Natural killer cell (primary cell): ENCODE data around the gene BBS4. TPM values are rescaled to one million over a fixed set of nuclear protein-coding genes. Genes with fewer than 3 reads are reported as not detected.
A peak's percentile ranks its signal among the peaks of the same experiment; 100 is the strongest.

Experiments
- ATAC-seq, 3 donors: fragments of 150-1000 bp in 2 of 3; fragments of 200-7000 bp in 1 of 3; cut with Tn5 transposase; 1 replicate in 1 of 3; 2 replicates in 2 of 3; pipeline ENCODE4 v1.10.0; 2021; ENCODE audit warnings: mild to moderate bottlenecking in 2 of 3, moderate library complexity in 2 of 3
- DNase-seq, 2 donors: peaks; one replicate each; pipeline versions ENCODE4 v3.0.0 to v3.0.0-alpha.2; 2013 to 2021; ENCODE audit warnings: mixed read lengths in 1 of 2
- H3K27ac ChIP-seq: one replicate; pipeline ENCODE4 v1.5.1; 2013; ENCODE audit warnings: mild to moderate bottlenecking, low read length
- H3K27me3 ChIP-seq: one replicate; pipeline ENCODE4 v1.6.1; 2013; ENCODE audit warnings: low read length; ENCODE audit not compliant: control insufficient read depth, insufficient read depth
- H3K36me3 ChIP-seq: one replicate; pipeline ENCODE4 v1.6.1; 2013; ENCODE audit warnings: low read length; ENCODE audit not compliant: control insufficient read depth, insufficient read depth
- H3K4me1 ChIP-seq: one replicate; pipeline ENCODE4 v1.6.1; 2013; ENCODE audit warnings: low read length; ENCODE audit not compliant: control insufficient read depth, insufficient read depth
- H3K4me3 ChIP-seq: one replicate; pipeline ENCODE4 v1.5.1; 2013; ENCODE audit warnings: low read length
- H3K9me3 ChIP-seq: one replicate; pipeline ENCODE4 v1.6.1; 2013; ENCODE audit warnings: low read length; ENCODE audit not compliant: control insufficient read depth, insufficient read depth
- H3K27ac Mint-ChIP-seq, 2 donors: one replicate each; pipeline ENCODE4 v1.8.0; 2022; ENCODE audit warnings: mild to moderate bottlenecking in 2 of 2, mixed read lengths in 2 of 2, moderate library complexity in 1 of 2
- H3K27me3 Mint-ChIP-seq, 2 donors: one replicate each; pipeline ENCODE4 v1.8.0; 2022; ENCODE audit warnings: low read depth in 2 of 2, mixed read lengths in 2 of 2
- H3K36me3 Mint-ChIP-seq: one replicate; pipeline ENCODE4 v1.8.0; 2022; ENCODE audit warnings: mixed read lengths
- H3K4me1 Mint-ChIP-seq, 2 donors: one replicate each; pipeline ENCODE4 v1.8.0; 2022; ENCODE audit warnings: mixed read lengths in 2 of 2
- H3K4me3 Mint-ChIP-seq: one replicate; pipeline ENCODE4 v1.8.0; 2022; ENCODE audit warnings: mild to moderate bottlenecking, moderate library complexity, mixed read lengths
- H3K9me3 Mint-ChIP-seq, 2 donors: one replicate each; pipeline ENCODE4 v1.8.0; 2022; ENCODE audit warnings: mixed read lengths in 2 of 2
- WGBS: methylation state at CpG from one replicate; pipeline ENCODE4 v1.1.7; 2013; ENCODE audit warnings: missing lambda C conversion rate; ENCODE audit not compliant: insufficient coverage; 5-methylcytosine and 5-hydroxymethylcytosine counted together
- intact Hi-C: fragments of 100-400 bp; cut with micrococcal nuclease; formaldehyde crosslinking; loops from one replicate; pipeline ENCODE4 v1.14.2; 2022
- total RNA-seq, 4 donors: library from RNA; stranded (reverse); fragments of 120-200 nt in 1 of 4; gene quantifications; one replicate each; pipeline versions ENCODE4 v1.2.3 to v1.2.4, GENCODE V29; 2013 to 2022
- TF ChIP-seq, protein P1 (sequence below): fragments of 200-600 bp; IDR thresholded peaks from one replicate; pipeline ENCODE4 v1.8.0; 2022; ENCODE audit warnings: antibody characterized with exemption

The BBS4 gene
- total RNA-seq, 3 donors from 2014 or later (not counting 1 experiment from before 2014, with no cell fraction given): 24.7 to 37.2 (median 26.7) TPM

GRCh38 chr15:72770673-72771328 is 84.8 kb downstream of the BBS4 start:
- intact Hi-C loops: no loop called here
- H3K36me3 Mint-ChIP-seq: peaks cover 27% of the 10 kb centered on the region

DNA sequence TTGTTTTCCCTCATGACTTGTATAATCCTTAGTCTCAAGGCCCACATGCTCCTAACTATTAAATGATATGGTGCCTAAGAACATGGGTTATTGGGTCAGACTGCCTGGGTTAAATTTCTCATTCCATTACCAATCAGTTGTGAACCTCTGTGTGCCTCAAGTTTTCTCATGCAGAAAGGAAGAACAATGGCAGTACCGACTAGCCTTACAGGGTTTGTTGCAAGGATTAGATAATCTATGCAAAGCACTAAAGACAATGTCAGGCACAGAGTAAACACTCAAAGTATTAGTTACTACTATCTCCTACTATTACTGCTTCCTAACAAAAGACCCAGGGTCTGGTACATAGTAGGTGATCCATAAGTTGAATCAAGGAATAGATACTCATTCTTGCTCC is 85.3 kb downstream of the BBS4 start:
- 80% methylated on average over 1 of the region's 1 CpG for WGBS
- Histone ChIP-seq H3K27ac (no peak overlapping the region), H3K36me3 (peaks cover 76% of the 10 kb centered on the region), H3K9me3 (no peaks in the 10 kb centered on the region), H3K4me1 (peaks cover 9% of the 10 kb centered on the region), H3K27me3 (no peaks in the 10 kb centered on the region), H3K4me3 (no peak overlapping the region)
- no peaks in the 10 kb centered on the region for H3K27me3 Mint-ChIP-seq
- H3K27ac Mint-ChIP-seq: peak overlapping the region in 1 of 2 donors; percentile 4
- TF ChIP-seq, protein P1, sequence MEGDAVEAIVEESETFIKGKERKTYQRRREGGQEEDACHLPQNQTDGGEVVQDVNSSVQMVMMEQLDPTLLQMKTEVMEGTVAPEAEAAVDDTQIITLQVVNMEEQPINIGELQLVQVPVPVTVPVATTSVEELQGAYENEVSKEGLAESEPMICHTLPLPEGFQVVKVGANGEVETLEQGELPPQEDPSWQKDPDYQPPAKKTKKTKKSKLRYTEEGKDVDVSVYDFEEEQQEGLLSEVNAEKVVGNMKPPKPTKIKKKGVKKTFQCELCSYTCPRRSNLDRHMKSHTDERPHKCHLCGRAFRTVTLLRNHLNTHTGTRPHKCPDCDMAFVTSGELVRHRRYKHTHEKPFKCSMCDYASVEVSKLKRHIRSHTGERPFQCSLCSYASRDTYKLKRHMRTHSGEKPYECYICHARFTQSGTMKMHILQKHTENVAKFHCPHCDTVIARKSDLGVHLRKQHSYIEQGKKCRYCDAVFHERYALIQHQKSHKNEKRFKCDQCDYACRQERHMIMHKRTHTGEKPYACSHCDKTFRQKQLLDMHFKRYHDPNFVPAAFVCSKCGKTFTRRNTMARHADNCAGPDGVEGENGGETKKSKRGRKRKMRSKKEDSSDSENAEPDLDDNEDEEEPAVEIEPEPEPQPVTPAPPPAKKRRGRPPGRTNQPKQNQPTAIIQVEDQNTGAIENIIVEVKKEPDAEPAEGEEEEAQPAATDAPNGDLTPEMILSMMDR: no peak
- DNase-seq: no peak
- peaks cover 4 to 8% of the 10 kb centered on the region in 2 donors for H3K9me3 Mint-ChIP-seq
- H3K36me3 Mint-ChIP-seq: peaks cover 26% of the 10 kb centered on the region
- peaks cover 15 to 21% of the 10 kb centered on the region in 2 donors for H3K4me1 Mint-ChIP-seq
- ATAC-seq: no peak
- no peak overlapping the region for H3K4me3 Mint-ChIP-seq
- intact Hi-C loops: no loop called here

More at GRCh38 chr15:72770673-72771328, 84.8 kb downstream of the BBS4 start:
- Mint-ChIP-seq H3K4me1 (peaks cover 13 to 17% of the 10 kb centered on the region in 2 donors), H3K9me3 (peaks cover 4 to 8% of the 10 kb centered on the region in 2 donors), H3K27me3 (no peaks in the 10 kb centered on the region), H3K27ac (peak overlapping the region in 1 of 2 donors; percentile 4), H3K4me3 (no peak overlapping the region)
- no peak overlapping the region for H3K27ac ChIP-seq
- H3K27me3 ChIP-seq: no peaks in the 10 kb centered on the region
- no peak overlapping the region for H3K4me3 ChIP-seq
- H3K36me3 ChIP-seq: peaks cover 80% of the 10 kb centered on the region
- no peak for ATAC-seq
- DNase-seq: no peak
- no peaks in the 10 kb centered on the region for H3K9me3 ChIP-seq
- TF ChIP-seq, protein P1: no peak
- H3K4me1 ChIP-seq: peaks cover 9% of the 10 kb centered on the region
- WGBS: 78% methylated on average over 5 of the region's 6 CpGs

DNA sequence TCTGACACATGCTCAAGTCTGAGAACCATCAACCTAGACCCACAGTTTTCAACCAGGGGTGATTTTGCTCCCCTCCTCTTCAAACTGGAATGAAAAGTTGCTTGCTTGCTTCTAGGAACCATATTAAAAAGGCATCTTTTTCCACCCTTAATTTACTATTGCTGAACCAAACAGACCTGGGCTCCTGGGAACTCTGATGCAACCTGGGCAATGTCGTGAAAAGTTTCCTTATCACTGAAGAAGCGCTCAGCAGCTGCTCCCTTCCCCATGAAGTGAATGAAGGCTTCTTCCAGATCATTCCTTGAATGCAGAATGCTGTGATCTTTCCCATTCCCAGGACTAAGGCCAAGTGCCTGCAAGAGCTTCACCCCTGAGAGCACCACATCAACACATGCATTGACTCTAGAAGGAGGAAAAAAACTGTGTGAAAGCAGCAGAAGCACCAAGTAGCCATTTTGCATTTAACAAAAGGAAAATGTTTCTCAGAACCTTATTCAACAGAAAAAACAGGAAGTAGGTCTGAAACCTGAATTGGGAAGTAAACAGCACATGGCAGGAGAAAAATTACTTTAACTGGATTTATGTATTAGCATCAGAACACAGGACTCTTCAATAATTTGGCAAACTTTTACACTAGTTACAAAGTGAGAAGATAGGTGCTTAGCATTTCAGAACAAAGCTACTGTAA is 88.8 kb downstream of the BBS4 start:
- no peak overlapping the region for H3K4me3 Mint-ChIP-seq

More for the DNA sequence above, 88.8 kb downstream of the BBS4 start:
- TF ChIP-seq, protein P1: no peak
- H3K27ac Mint-ChIP-seq: peak overlapping the region in 1 of 2 donors; percentile 36
- DNase-seq: no peak
- Histone ChIP-seq H3K27ac (peak overlapping the region; percentile 38), H3K9me3 (no peaks in the 10 kb centered on the region), H3K36me3 (peaks cover 55% of the 10 kb centered on the region), H3K27me3 (no peaks in the 10 kb centered on the region), H3K4me3 (no peak overlapping the region), H3K4me1 (peaks cover 9% of the 10 kb centered on the region)
- H3K36me3 Mint-ChIP-seq: peaks cover 6% of the 10 kb centered on the region
- peaks cover 25 to 32% of the 10 kb centered on the region in 2 donors for H3K4me1 Mint-ChIP-seq
- no peak for ATAC-seq
- no peaks in the 10 kb centered on the region for H3K27me3 Mint-ChIP-seq
- intact Hi-C loops: no loop called here
- H3K9me3 Mint-ChIP-seq: no peaks in the 10 kb centered on the region
- 85% methylated on average over 2 of the region's 2 CpGs for WGBS
